ENCODE measurements around the gene CABLES1.
A peak's percentile ranks its signal among the peaks of the same experiment; 100 is the strongest.

The CABLES1 gene

GRCh38 chr18:23196119-23197007 lies 61.1 kb downstream of the CABLES1 start:
- DNase-seq, result no peak

GRCh38 chr18:23198217-23198845 lies 63.0 kb downstream of the CABLES1 start:
- DNase-seq, result no peak

- no peak for DNase-seq
Measured at GRCh38 chr18:23200756-23201155, 65.5 kb downstream of the CABLES1 start.

GRCh38 chr18:23201741-23202140 lies 66.5 kb downstream of the CABLES1 start:
- DNase-seq, result no peak

GRCh38 chr18:23203891-23204432 lies 68.7 kb downstream of the CABLES1 start:
- DNase-seq, result no peak

- DNase-seq, result no peak
Measured at GRCh38 chr18:23204589-23205235, 69.4 kb downstream of the CABLES1 start.

- DNase-seq, result no peak
Measured at GRCh38 chr18:23205980-23206379, 70.7 kb downstream of the CABLES1 start.

GRCh38 chr18:23207191-23207955 lies 72.1 kb downstream of the CABLES1 start:
- peak in 1 of 2 experiments; percentile 39 for DNase-seq

- DNase-seq, result no peak
Measured at GRCh38 chr18:23207994-23208393, 72.7 kb downstream of the CABLES1 start.

- peak; percentile 43 for DNase-seq
Measured at GRCh38 chr18:23208600-23208999, 73.3 kb downstream of the CABLES1 start.

GRCh38 chr18:23209031-23209430 lies 73.7 kb downstream of the CABLES1 start:
- peak; percentile 48 to 51 for DNase-seq

GRCh38 chr18:23209796-23210195 lies 74.5 kb downstream of the CABLES1 start:
- no peak for DNase-seq

GRCh38 chr18:23210526-23210925 lies 75.2 kb downstream of the CABLES1 start:
- DNase-seq, result no peak

GRCh38 chr18:23211146-23211545 lies 75.9 kb downstream of the CABLES1 start:
- no peak for DNase-seq

GRCh38 chr18:23212161-23212560 lies 76.9 kb downstream of the CABLES1 start:
- no peak for DNase-seq

- DNase-seq, result no peak
Measured at GRCh38 chr18:23213200-23213599, 77.9 kb downstream of the CABLES1 start.

GRCh38 chr18:23217781-23218180 lies 82.5 kb downstream of the CABLES1 start:
- no peak for DNase-seq

- no peak for DNase-seq
Measured at GRCh38 chr18:23220355-23220754, 85.1 kb downstream of the CABLES1 start.

GRCh38 chr18:23223641-23224040 lies 88.4 kb downstream of the CABLES1 start:
- no peak for DNase-seq

GRCh38 chr18:23225503-23225902 lies 90.2 kb downstream of the CABLES1 start:
- DNase-seq, result no peak

GRCh38 chr18:23226391-23226790 lies 91.1 kb downstream of the CABLES1 start:
- no peak for DNase-seq

GRCh38 chr18:23226930-23227725 lies 91.8 kb downstream of the CABLES1 start:
- DNase-seq, result no peak

All from activated T-cell treated with anti-CD3 and anti-CD28 coated beads, Interleukin-2, amount 50 U/mL, for 48 hours (primary cell).